ENCODE data around the gene PGM2L1.

PGM2L1 gene

GRCh38 chr11:74288161-74288560 lies 110.1 kb downstream of the PGM2L1 start:
- no peak for DNase-seq

DNA sequence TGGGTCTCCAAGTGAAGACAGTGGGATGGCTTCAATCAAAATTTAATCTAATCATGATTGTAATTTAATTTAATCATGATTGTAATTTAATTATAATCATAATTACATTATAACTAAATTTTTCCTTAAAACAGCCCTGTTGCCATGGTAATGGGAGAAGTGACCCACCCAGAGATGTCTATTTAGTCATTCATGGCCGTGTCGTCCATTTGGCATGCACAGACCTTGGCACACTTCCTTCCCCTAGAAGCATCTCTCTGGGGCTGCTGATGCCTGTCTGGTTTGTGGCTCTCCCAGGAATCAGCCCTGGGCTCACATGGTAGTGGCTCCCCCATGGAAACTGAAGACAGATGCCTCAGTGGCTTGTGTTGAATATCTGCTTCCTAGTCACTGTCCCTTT lies 113.8 kb downstream of the PGM2L1 start:
- no peak for DNase-seq

GRCh38 chr11:74283580-74284180 lies 114.6 kb downstream of the PGM2L1 start:
- DNase-seq = no peak

DNA sequence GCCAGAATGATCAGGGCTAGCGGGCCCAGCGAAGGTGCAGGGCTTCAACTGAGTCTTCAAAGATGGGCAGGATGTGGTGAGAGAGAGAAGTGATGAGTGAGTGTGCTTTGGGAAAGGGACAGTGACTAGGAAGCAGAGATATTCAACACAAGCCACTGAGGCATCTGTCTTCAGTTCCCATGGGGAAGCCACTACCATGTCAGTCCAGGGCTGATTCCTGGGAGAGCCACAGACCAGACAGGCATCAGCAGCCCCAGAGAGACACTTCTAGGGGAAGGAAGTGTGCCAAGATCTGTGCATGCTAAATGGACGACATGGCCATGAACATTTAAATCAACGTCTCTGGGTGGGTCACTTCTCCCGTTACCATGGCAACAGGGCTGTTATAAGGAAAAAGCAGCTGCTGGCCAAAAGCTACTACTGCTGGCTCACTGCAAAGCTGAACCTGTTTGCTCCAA lies 115.3 kb downstream of the PGM2L1 start:
- DNase-seq = no peak

- no peak for DNase-seq
Measured at GRCh38 chr11:74282421-74282820, 115.8 kb downstream of the PGM2L1 start.

GRCh38 chr11:74280494-74280893 lies 117.7 kb downstream of the PGM2L1 start:
- no peak for DNase-seq

Measured in eye (tissue), 1 donor.